ENCODE results near the gene SSC5D.

Gene SSC5D

DNA sequence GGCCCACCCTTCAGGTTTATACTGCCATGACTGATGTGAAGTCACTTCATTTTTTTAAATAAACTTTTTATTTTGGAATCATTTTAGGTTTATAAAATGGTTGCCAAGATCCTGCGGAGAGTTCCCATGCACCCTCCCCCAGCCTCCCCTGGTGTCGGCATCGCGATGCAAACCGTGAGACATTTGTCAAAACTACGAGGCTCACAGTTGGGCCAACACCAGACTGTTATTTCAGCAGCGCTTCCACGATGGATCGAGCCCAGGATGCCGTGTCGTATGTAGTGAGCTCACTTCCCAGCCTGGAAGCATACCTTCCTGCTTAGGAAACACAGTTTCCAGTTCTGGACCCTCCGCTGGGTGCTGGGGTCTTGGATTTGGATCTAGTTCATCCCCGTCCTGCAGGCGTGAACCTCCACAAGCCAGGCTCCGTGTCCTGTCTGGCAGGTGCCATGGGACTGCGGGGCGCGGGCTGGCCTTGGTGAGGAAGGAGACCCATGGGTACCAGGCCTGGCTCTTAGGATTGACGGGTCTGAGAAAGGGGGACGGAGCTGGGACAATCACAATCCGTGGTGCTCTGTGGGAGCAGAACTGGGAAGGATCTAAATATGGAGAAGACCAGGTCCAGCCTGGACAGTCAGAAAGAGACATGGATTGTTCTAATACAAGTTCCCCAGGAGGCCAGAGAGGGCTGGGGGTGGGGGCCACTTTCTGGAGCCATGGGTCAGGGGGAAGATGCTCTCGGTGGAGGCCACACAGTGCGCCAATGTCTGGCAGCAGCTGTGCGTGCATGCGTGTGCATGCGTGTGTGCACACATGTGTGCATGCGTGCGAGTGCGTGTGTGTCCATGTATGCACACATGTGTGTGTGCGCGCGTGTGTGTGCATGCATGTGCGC, 51.1 kb downstream of the SSC5D start:
- DNase-seq = no peak

DNA sequence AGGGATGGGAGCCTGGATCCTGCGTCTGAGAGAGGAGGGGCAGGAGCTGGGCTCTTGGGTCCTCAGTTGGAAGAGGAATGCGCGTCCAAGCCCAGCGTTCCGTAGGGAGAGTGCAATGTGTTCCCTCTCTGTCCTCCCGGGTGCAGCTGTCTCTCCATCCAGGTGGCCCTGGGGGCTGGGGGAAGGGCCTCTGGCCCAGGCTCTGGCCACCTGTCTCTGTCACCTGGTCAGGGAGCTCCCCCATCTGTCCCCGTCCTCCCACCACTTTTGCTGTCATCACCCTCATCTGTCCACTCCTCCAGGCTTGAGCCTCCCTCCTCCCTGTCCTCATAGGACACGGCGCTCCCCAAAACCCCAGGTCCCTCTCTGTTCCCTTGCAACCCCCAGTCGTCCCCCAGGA, 52.4 kb downstream of the SSC5D start:
- DNase-seq = no peak

DNA sequence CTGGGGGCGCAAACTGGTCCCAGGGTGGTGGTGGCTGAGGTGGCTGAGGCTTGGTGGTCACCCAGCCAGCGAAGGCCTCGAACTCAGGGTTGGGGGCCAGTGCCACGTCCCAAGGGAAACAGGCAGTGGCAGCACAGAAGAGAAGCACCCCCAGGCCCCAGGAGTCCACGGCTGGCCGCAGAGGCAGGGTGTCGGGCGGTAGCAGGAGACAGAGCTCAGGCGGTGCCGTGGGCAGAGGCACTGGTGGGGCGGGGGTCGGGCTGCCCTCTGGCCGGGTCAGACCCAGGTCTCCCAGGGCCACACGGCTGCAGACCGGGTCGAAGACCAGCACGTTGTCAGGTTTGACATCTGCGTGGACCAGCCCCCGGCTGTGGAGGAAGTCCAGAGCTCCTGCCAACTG, 52.9 kb downstream of the SSC5D start:
- no peak for DNase-seq

DNA sequence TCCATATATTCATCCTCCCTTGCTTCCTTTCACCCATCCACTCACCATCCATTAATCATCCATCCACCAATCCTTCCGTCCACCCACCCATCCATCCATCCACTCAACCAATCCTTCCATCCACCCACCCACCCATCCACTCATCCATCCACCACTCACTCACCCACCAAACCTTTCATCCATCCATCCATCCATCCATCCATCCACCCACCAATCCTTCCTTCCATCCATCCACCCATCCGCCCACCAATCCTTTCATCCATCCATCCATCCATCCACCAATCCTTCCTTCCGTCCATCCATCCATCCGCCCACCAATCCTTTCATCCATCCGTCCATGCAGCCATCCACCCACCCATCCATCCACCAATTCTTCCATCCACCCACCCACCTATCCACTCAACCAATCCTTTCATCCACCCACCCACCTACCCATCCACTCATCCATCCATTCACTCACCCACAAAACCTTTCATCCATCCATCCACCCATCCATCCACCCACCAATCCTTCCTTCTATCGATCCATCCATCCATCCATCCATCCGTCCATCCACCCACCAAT, 54.1 kb downstream of the SSC5D start:
- no peak for DNase-seq

DNA sequence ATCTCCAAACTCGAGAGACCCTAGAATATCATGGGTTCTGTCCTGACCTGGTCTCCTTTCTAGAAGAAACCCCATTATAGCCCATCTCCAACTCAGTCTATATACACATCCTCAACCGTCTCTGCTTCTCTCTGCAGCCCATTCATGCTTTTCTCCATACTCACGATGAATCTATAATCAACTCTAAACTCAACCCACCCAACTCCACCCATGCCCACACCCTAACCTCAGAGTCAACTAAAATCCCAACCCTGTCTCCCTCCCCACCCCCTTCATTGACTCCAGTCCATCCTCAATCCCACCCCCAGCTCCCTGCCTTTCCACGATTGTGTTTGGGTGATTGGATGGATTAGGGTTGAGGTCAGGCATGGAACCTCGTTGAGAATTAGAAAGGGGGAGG, 55.3 kb downstream of the SSC5D start:
- DNase-seq = no peak

DNA sequence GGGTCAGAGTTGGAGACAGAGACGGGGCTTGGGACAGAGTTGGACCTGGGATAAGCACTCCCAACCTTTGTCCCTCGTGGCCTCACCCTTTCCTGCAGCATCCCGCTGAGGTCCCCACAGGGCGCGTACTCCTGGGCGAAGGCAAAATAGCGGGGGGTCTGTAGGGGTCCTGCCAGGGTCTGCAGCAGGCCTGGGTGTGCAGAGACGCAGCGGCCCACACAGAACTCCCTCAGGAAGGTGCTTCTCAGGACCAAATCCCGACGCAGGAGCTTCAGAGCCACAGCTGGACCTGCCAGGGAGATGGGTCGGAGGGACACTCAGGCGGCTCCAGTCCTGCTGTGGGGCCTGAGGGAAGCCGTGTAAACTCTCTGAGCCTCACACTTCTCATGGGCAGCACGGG, 55.8 kb downstream of the SSC5D start:
- no peak for DNase-seq

DNA sequence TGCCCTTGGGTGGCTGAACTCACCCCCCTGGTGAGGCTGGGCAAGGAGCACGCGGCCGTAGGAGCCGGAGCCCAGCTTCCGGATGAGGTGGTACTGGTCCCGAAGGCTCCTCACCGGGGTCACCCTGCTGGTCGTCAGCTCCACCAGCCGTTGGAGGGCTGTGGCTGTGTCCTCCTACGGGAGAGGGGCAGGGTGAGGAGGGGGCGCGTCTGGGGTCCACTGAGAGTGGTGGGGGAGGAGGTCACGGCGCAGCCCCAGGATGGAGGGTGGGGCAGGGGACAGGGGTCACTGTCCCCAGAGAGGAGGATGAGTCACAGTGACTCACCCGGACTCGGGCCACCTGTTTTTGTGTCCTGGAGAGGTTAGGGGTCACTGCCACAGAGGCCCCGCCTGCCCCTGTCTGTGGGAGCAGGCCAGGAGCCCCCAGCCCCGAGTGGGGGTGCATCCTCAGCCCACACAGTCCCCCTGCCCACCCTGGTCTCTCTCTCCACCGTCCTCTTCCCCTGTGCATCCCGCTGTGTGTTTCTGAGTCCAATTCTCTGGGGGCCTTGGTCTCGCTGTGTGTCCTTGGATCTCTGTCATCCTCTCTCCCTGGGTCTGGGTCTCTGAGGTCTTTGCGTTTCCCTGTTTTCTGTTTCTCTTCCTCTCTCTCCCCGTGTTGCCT, 56.7 kb downstream of the SSC5D start:
- DNase-seq = no peak

DNA sequence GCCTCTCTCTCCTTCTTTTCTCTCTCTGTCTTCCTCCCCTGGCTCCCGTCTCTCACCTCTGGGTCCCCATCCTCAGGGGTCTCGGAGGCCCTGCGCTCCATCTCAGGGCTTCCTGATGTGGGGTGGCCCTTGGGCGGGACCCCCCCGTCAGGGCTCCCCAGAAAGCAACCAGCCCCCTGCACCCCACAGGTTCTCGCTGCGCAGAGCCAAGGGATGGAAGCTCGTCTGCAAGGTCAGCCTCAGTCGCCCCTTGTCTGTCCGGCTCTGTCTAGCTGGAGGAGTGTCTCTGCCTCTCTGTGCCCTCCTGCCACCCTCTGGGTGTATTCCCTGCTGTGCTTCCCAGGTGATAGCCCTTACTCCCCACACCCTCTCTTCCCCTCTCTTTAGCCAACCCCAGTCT, 57.2 kb downstream of the SSC5D start, which contains the start of gene SBK3:
Gene SBK3, minus strand, starts transcription at position 101 of the 400 bp plus-strand sequence. Its CDS starts 0 bp downstream, at position 101.
- no peak for DNase-seq

DNA sequence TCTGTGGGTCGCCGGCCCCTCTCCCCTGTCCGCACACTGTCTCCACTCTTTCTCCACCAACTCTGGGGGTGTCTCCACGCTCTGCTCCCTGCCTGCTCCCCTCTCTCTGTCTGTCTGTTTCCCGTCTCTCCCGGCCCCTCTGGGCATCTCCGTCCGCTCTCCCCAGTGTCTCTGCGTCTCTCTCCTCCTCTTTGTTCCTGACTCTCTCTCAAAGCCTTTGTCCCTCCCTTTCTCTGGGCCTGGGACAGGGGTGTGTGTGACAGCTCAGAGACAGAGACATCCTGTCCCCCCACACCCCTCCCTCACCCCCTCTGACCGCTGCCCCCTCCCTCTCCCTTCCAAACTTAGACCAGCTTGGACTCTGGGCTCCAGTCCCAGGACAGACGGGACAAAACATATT, 57.8 kb downstream of the SSC5D start:
- DNase-seq = no peak

DNA sequence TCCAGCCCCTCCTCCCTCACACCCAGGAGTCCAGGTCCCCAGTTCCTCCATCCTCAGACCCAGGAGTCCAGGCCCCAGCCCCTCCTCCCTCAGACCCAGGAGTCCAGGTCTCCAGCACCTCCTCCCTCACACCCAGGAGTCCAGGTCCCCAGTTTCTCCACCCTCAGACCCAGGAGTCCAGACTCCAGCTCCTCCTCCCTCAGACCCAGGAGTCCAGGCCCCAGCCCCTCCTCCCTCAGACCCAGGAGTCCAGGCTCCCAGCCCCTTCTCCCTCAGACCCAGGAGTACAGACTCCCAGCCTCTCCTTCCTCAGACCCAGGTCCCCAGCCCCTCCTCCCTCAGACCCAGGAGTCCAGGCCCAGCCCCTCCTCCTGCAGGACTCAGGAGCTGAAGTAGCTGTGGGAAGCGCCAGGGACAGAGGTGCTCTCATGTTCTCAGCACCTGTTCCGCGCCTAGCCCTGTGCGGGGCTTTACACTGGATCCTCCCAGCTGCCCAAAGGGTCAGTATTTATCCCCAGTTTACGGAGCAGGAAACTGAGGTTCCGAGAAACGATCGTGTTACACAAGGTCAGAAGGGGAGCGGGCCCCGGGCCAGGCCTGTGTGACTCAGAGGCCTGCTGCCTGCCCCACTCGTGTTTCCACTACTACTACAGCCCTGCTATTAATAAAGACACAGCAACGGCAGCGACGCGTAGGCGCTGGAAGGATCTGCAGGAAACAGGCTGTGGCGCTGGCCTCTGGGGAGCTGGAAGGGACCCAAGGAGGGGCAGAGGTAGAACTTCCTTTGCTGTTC, 58.8 kb downstream of the SSC5D start:
- no peak for DNase-seq

DNA sequence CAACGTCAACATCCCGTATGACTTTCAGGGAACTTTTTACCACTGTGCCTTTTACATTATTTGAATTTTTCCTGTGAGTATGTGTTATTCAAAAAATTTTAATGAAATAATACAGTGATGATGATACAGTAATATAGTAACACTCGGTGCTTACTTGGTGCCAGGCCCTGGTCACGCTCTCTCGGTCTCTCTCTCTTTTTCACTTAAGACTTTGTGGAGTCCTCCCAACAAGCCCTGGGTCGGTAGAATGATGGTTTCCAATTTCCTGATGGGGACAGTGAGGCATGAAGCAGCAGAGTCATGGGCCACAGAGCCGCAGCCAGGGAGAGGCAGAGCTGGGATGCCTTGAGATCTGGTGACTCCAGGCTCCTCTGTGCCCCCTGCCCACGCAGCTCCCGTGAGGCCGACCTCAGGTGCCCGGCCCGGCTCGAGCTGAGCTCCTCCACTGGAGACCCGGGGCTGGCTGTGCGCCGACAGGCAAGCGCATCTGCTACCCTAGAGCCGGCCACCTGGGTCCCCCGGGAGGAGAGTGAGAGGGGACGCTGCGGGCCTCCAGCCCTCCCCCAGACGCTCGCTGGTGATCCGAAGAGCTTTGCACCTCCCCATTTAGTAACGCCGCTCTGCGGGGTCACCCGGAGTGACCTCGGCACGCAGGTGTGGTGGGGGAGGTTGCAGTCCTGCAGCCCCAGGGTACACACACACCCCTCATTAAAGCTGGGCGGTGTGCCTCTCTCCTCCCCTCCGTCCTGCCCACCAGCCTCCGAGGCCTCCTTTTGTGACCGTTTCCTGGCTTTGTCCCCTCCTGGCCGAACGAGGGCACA, 61.5 kb downstream of the SSC5D start:
- DNase-seq = no peak

DNA sequence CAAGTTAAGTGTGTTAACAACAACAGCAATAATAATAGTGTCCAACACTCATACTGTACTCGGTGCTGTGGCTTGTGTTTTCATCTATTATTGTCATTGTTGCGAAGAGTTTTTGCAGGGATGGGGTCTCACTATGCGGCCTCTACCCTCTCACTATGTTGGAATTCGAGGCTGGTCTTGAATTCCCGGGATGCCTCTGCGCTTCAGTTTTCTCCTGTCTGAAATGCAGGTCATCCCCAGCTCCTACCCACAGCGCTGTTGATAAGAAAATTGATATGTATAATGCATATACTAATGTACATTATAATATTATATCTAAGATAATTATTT, 62.0 kb downstream of the SSC5D start:
- DNase-seq = no peak

DNA sequence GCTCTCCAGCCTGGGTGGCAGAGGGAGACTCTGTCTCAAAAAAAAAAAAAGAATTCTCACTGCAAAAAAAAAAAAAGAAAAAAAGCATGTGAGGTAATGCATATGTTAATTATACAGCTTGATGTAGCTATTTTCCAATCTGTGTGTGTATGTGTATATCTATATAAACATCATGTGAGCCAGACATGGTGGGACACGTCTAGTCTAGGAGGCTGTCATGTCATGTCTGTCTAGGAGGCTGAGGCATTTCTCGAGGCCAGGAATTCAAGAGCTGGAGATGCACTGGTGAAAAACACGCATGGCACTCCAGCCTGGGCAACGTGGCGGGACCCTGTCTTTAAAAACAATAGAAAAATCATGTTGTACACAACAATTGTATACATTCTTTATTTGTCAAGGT, 64.0 kb downstream of the SSC5D start:
- no peak for DNase-seq

DNA sequence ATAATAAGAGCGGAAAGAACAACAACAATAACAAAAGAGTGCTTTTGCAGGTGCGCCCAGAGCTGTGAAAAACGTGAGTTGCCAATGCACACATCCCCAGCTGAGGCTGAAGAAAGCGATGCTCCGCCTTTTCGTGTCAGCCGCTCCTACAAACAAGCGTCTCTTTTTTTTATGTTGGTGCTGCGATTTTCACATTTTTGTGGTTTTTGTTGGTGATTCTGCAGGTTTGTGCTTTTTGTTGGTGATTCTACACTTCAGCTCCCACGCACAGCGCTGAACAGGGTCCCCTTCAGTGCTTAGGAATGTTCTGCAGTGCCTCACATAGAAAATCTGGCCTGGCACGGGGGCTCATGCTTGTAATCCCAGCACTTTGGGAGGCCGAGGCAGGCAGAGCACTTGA, 64.4 kb downstream of the SSC5D start:
- no peak for DNase-seq

DNA sequence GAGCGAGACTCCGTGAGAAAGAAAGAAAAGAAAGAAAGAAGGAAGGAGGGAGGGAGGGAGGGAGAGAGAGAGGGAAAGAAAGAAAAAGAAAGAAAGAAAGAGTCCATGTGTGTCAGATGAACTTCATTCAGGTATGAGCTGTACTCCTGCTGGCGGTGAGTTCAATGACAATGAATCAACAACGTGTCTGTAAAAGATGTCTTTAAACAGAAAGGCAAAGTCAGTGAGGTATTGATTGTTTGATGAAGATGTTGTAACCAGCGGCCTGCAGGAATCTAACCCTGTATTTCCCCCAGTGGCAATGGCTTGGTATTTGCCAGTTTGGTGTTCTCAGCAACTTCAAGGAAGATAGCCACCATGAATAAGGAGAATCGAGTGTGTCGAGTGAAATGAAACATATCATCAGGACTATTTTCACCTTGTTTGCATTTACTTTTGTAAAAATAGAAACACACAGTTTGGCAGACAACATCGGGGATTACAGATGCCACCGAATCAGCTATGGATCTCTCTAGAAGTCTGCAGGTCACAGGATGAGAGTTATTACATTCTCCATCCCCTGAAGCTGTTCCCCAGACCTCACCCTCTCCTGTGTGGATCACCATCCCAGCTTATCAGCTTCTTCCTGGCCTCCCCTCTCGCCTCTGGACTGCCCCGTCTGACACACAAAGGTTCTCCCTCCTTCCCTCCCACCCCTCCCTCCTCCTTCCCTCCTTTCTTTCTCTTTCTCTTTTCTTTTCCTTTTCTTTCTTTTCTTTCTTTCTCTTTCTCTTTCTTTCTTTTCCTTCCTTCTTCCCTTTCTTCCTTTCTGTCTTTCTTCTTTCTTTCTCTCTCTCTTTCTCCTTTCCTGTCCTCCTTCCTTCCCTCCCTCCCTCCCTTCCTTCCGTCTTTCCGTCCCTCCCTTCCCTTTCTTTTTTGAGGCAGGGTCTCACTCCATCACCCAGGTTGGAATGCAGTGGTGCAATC, 65.3 kb downstream of the SSC5D start:
- no peak for DNase-seq

DNA sequence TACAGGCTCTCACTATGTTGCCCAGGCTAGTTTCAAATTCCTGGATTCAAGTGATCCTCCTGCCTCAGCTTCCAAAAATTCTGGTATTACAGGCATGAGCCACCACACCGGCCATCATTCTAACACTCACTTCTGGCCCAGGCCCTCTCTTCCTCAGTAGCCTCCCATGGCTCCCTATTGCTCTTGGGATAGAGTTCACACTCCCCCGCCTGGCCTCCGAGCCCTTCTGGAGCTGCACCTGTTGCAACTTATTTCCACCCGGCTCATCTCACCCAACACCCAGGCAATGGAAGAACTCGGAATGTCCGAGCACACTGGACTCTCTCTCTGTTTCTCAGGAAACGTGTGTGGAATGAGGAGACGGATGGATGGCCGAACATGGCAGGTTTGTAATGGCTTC, 66.1 kb downstream of the SSC5D start:
- no peak for DNase-seq

DNA sequence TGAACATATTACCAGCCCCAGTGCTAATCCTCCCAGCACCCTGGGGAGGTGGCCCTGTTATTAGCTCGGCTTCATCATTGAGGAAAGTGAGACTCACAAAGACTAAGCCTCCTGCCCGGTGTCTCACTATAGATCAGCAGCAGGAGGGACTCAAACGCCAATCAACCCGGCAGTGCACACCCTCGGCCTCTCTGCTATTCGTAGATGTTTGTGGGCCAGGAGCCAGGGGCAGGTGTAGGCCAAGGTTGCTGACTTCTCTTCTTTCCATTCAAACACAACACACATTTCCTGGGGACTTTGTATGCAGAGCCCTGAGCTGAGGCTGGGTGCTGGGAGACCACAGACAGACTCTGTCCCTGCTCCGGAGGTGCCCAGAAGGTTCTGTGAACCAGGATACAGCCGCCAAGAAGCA, 66.5 kb downstream of the SSC5D start:
- DNase-seq = no peak

DNA sequence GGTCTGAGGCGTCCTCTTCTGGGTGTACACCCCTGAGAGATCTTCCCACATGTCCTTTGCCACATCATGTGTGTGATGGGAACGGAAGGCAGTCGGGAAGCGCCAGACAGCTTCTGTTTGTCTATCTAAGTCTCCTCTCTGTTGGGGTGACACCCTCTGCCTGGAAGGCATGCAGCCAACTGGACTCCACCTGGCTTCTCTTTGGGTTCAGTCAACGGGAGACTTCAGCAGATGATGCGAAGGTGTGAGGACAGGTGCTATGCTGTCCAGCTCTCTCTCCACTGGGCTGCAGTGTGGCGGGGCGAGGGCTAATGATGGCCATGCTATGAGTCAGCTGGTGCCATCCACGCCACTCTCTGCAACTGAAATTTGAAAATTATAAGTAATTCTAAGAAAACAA, 71.4 kb downstream of the SSC5D start:
- DNase-seq = no peak

DNA sequence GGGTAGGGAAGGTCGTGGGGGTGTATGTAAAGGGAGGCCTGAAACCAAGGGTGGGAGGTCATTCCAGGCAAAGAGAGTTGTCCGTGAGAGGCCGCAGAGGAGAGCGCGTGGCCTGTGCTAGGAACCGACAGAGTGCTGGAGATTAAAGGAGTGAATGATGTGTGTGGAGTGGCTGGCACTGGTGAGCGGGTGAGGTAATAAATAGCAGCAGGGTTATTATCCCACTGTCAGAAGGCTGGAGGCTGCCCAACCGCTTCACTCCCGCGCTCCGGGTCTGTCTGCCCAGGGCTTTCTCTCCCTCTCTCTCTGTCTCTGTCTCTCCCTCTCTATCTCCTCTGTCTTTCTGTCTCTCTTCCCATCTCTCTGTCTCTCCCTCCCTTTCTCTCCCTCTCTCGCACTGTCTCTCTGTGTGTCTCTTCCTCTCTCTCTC, 75.0 kb downstream of the SSC5D start:
- DNase-seq = no peak

DNA sequence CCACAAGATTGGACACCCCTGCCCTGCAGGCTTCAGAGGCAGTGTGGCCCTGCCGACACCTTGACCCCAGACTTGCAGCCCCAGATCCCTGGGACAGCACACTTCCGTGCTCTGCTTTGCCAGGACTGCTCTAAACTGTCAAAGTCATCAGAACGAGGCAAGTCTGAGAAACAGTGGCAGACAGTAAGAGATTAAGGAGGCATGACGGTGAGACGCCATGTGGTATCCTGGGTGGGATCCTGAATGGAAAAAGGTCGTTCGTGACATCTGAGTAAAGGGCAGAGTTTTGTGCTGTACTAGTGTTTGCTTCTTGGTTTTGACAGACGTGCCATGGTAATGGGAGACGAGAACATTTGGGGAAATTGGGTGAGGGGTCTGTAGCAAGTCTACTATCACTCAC, 78.6 kb downstream of the SSC5D start:
- no peak for DNase-seq

DNA sequence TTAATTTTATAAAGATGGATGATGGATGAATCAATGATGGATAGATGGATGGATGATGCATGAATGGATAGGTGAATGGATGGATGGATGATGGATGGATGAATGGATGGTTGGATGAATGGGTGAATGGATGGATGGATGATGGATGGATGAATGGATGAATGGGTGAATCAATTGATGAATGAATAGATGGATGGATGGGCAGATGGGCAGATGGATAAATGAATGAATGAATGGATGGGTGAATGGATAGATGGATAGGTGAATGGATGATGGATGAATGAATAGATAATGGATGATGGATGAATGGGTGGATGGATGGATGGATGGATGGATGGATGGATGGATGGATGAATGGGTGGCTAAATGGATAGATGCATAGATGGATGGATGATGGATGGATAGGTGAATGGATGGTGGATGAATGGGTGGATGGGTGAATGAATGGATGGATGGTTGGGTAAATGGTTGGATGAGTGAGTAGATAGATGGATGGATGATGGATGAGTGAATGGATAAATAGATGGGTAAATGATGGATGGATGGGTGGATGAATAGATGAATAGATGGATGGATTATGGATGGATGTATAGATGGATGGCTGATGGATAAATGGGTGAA, 79.6 kb downstream of the SSC5D start:
- DNase-seq = no peak

All from CD4-positive, alpha-beta T cell treated with Interferon alpha-2 for 1 hour (primary cell).